GM18873 (cell line): ENCODE results near the gene MAFG.
"Not testable (repeated sequence)": the region's sequence is repeated elsewhere in the genome, so short reads cannot be mapped to it uniquely, and the experiment has no call there.

ENCODE experiments used
- ATAC-seq: cut with Tn5 transposase; IDR thresholded peaks from one replicate; pipeline ENCODE4 v1.9.1; 2021; ENCODE audit warnings: mild to moderate bottlenecking, moderate library complexity, moderate number of reproducible peaks; ENCODE audit not compliant: unreplicated experiment, low FRiP score

MAFG gene

GRCh38 chr17:81924557-81925532 is 2.7 kb downstream of the MAFG start:
- no peak for ATAC-seq

GRCh38 chr17:81923302-81924260 is 4.0 kb downstream of the MAFG start:
- ATAC-seq: no peak

GRCh38 chr17:81922566-81923301 is 4.8 kb downstream of the MAFG start:
- ATAC-seq: no peak

GRCh38 chr17:81921996-81922565 is 5.5 kb downstream of the MAFG start:
- ATAC-seq: no peak

- no peak for ATAC-seq
These were observed 6.0 kb downstream of the MAFG start for GRCh38 chr17:81921537-81921862.

- ATAC-seq: no peak
These were observed 6.7 kb downstream of the MAFG start for GRCh38 chr17:81920612-81921536.

GRCh38 chr17:81918832-81919545 is 8.5 kb downstream of the MAFG start:
- no peak for ATAC-seq

GRCh38 chr17:81918333-81918669 is 9.2 kb downstream of the MAFG start:
- not testable (repeated sequence) for ATAC-seq

GRCh38 chr17:81917565-81918332 is 9.8 kb downstream of the MAFG start, which contains the start of gene SIRT7:
Gene SIRT7 (minus strand): TSS chr17:81918176. CDS start chr17:81918131, 45 bp downstream.
- ATAC-seq: no peak

- no peak for ATAC-seq
These were observed 11.1 kb downstream of the MAFG start for GRCh38 chr17:81916234-81917001.

GRCh38 chr17:81915331-81915730 is 12.2 kb downstream of the MAFG start:
- no peak for ATAC-seq

- ATAC-seq: no peak
These were observed 13.3 kb downstream of the MAFG start for GRCh38 chr17:81914103-81914850.

GRCh38 chr17:81913394-81914102 is 14.0 kb downstream of the MAFG start:
- ATAC-seq: no peak

GRCh38 chr17:81912441-81913309 is 14.9 kb downstream of the MAFG start:
- ATAC-seq: no peak

- no peak for ATAC-seq
These were observed 15.6 kb downstream of the MAFG start for GRCh38 chr17:81911969-81912368.
